ENCODE data around the gene CDC6.

- TF ChIP-seq CTCF (tag by site-specific recombination; IDR thresholded peaks at IDR 0.05) = no peak
- TF ChIP-seq EGR2 (tag by site-specific recombination; IDR thresholded peaks at IDR 0.05; ENCODE audit: low read depth) = no peak
- 0 out of 2 replicates have a peak, but pooled peaks have one; percentile 16 for TF ChIP-seq REST (tag by site-specific recombination; IDR thresholded peaks at IDR 0.05)
- no peak for TF ChIP-seq ZBTB7A (tag by site-specific recombination; IDR thresholded peaks at IDR 0.05; ENCODE audit: low read depth)
- no peak for TF ChIP-seq YY1 (tag by site-specific recombination; IDR thresholded peaks at IDR 0.05)
- TF ChIP-seq ZNF274 (IDR thresholded peaks at IDR 0.05; ENCODE audit: low read length) = no peak
- TF ChIP-seq ZNF274 (tag by site-specific recombination; IDR thresholded peaks at IDR 0.05; ENCODE audit: borderline replicate concordance) = no peak
Measured at GRCh38 chr17:40315678-40316570, 28.2 kb downstream of the CDC6 start.

Measured in HEK293 (cell line).